ENCODE measurements around the gene GRIN3B.

The GRIN3B gene

DNA sequence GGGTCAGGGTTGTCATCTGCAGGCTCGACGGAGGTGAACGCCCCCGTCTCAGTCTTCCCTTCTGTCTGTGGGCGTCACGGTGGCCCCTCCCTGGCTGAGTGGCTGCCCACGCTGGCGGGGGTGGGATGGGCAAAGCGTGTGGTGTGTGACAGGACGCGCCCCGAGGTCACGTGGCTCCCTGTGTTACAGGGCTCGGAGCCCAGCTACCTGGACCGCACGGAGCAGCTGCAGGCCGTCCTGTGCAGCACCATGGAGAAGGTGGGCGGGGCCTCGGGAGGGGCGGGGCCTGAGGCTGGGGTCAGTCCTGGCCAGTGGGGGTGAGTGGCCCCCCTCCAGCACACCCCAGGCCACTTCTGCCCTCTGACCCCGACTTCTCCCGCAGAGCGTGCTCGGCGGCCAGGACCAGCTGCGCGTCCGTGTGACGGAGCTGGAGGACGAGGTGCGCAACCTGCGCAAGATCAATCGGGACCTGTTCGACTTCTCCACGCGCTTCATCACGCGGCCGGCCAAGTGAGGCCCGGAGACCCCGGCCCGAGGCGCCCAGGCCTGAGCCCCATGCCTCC, 6.3 kb upstream of the GRIN3B start:
- 93% methylated on average over 43 of the region's 43 CpGs for WGBS
- no peak overlapping the region for H3K4me3 ChIP-seq (ENCODE audit: low read length)
- peaks cover 14% of the 10 kb centered on the region for H3K27me3 ChIP-seq (ENCODE audit: insufficient read depth, low read length)
- no peaks in the 10 kb centered on the region; the same call in 1 of the 2 replicates for H3K4me1 ChIP-seq (ENCODE audit: insufficient read depth, low read length)
- H3K9me3 ChIP-seq (ENCODE audit: insufficient read depth, low read depth, low read length), result no peaks in the 10 kb centered on the region
- H3K36me3 ChIP-seq (ENCODE audit: insufficient read depth, low read length), result peaks cover 34% of the 10 kb centered on the region
- H3K9ac ChIP-seq (ENCODE audit: low read depth, low read length), result no peak overlapping the region
- no peak overlapping the region for H3K27ac ChIP-seq (ENCODE audit: low read depth, low read length)

DNA sequence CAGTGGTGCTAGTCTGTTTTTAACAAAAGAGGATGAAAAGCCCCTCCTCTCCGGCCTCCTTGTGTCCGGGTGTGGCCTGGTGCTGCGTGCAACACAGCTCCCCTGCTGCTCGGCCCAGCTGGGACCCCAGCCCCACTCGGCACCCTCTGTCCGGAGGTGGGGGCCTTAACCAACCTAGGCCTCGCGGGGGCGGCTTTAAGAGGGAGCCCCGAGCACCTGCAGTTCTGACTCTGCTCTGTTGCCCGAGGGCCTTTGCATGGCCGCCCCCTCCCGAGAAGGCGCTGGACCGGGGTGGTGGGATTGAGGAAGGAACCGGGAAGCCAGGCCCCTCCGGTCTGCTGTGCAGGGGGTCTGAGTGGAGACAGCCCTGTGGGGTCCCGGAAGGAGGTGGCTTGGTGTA, 5.7 kb upstream of the GRIN3B start:
- 94% methylated on average over 18 of the region's 18 CpGs for WGBS
- no peak overlapping the region for H3K4me3 ChIP-seq (ENCODE audit: low read length)
- no peaks in the 10 kb centered on the region; the same call in 1 of the 2 replicates for H3K4me1 ChIP-seq (ENCODE audit: insufficient read depth, low read length)
- H3K36me3 ChIP-seq (ENCODE audit: insufficient read depth, low read length), result peaks cover 34% of the 10 kb centered on the region
- peaks cover 20% of the 10 kb centered on the region for H3K27me3 ChIP-seq (ENCODE audit: insufficient read depth, low read length)
- H3K27ac ChIP-seq (ENCODE audit: low read depth, low read length), result no peak overlapping the region
- H3K9me3 ChIP-seq (ENCODE audit: insufficient read depth, low read depth, low read length), result no peaks in the 10 kb centered on the region
- no peak overlapping the region for H3K9ac ChIP-seq (ENCODE audit: low read depth, low read length)

DNA sequence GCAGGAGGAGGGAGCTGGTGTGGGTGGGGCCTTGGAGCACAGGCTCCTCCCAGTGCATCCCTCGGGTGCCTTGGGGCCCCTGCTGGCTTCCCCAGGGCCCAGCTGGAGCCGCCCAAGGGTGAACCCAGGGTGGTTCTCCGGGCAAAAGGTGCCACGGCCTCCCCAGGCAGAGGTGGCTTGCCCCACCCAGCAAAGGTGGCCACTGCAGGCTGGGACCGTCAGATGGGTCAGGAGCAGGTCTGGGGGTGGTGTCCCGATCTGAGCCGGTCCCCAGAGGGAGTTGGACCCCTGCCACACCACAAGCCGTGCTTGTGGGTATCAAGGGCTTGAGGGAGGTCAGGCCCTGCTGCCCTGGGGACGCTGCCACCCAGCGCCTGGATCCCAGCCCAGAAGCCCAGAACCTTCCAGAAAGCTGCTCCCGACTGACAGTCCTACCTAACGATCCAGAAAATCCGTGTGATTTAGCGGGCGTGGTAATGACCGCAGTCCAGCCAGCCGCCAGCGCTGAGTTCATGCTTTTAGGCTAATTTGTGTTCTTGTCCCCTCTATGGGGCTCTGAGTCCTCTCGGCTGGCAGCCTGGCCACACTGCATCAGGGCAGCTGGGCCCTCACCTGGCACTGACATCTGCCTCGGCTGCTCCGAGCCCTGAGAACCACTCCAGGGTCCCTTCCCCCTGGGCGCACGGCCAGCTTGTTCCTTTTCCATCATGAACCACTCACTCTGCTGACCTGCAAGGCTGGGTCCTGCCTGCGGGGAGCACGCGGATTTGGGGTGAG, 5.0 kb upstream of the GRIN3B start:
- 92% methylated on average over 26 of the region's 26 CpGs for WGBS
- Histone ChIP-seq H3K27me3 (ENCODE audit: insufficient read depth, low read length) (peaks cover 24% of the 10 kb centered on the region), H3K27ac (ENCODE audit: low read depth, low read length) (no peak overlapping the region)

DNA sequence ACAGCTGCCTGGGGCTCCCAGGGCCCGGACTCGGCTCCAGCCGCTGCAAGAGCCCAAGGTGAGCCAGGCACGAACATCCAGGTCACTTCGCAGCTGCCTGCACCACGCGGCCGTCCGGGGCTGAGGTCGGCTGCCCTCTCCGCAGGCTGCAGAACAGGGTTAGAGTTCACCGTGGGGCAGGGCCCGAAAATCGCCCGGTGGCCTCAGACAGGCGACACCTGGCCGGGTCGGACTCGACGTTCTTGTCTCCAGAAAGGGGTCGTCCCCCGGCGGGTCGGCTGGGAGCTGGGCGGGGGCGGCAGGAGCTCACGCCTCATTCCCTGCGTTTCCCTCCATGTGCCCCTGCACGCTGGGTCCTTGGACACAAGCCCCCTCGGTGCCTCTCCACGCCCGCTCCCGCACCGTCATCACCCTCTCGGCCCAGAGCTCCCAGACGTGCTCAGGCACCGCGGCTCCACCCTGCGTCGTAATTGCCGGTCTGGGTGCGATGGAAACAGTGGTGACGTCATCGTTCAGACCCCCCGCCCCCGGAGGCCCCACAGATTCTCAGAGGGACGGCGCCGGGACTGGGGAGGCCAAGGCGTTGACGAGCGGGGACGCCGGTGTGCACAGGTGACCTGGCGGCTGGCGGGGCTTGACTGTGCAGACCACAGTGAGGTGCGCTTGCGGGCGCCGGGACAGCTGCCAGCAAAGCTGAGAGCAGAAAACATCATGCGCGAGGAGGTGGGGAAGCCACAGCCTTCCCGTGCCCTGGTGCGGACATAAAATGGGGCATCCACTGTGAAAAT, 4.0 kb upstream of the GRIN3B start:
- H3K4me3 ChIP-seq (ENCODE audit: low read length), result peak overlapping the region; percentile 6; the same call in 1 of the 2 replicates
- peaks cover 33% of the 10 kb centered on the region for H3K27me3 ChIP-seq (ENCODE audit: insufficient read depth, low read length)
- no peak overlapping the region for H3K27ac ChIP-seq (ENCODE audit: low read depth, low read length)
- WGBS, result 33% methylated on average over 64 of the region's 64 CpGs
- H3K9me3 ChIP-seq (ENCODE audit: insufficient read depth, low read depth, low read length), result no peaks in the 10 kb centered on the region
- H3K9ac ChIP-seq (ENCODE audit: low read depth, low read length), result no peak overlapping the region
- no peaks in the 10 kb centered on the region for H3K4me1 ChIP-seq (ENCODE audit: insufficient read depth, low read length)
- peaks cover 19% of the 10 kb centered on the region for H3K36me3 ChIP-seq (ENCODE audit: insufficient read depth, low read length)

More for the DNA sequence above, 5.0 kb upstream of the GRIN3B start:
- no peak overlapping the region for H3K4me3 ChIP-seq (ENCODE audit: low read length)
- peaks cover 29% of the 10 kb centered on the region for H3K36me3 ChIP-seq (ENCODE audit: insufficient read depth, low read length)
- no peaks in the 10 kb centered on the region; the same call in 1 of the 2 replicates for H3K4me1 ChIP-seq (ENCODE audit: insufficient read depth, low read length)
- H3K9ac ChIP-seq (ENCODE audit: low read depth, low read length), result no peak overlapping the region
- H3K9me3 ChIP-seq (ENCODE audit: insufficient read depth, low read depth, low read length), result no peaks in the 10 kb centered on the region

DNA sequence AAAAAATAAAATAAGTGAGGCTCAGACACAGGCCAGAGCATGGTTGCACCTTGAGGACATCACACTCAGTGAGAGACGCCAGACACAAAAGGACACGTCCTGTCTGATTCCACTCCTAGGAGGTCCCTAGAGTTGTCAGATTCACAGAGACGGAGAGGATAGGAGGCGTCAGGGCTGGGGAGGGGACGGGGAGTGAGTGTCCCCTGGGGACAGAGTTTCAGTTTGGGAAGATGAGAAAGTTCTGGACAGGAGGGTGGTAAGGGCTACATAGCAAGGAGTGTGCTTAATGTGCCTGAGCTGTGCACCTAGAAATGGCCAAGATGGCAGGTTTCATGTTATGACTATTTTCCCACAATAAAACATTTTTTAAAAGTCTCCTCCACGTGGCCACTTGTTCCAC, 2.2 kb upstream of the GRIN3B start:
- Histone ChIP-seq H3K27ac (ENCODE audit: low read depth, low read length) (no peak overlapping the region), H3K4me3 (ENCODE audit: low read length) (no peak overlapping the region), H3K4me1 (ENCODE audit: insufficient read depth, low read length) (no peaks in the 10 kb centered on the region), H3K9ac (ENCODE audit: low read depth, low read length) (no peak overlapping the region), H3K36me3 (ENCODE audit: insufficient read depth, low read length) (peaks cover 10% of the 10 kb centered on the region; the same call in 1 of the 2 replicates), H3K27me3 (ENCODE audit: insufficient read depth, low read length) (peaks cover 37% of the 10 kb centered on the region), H3K9me3 (ENCODE audit: insufficient read depth, low read depth, low read length) (no peaks in the 10 kb centered on the region)
- WGBS, result 59% methylated on average over 6 of the region's 6 CpGs

DNA sequence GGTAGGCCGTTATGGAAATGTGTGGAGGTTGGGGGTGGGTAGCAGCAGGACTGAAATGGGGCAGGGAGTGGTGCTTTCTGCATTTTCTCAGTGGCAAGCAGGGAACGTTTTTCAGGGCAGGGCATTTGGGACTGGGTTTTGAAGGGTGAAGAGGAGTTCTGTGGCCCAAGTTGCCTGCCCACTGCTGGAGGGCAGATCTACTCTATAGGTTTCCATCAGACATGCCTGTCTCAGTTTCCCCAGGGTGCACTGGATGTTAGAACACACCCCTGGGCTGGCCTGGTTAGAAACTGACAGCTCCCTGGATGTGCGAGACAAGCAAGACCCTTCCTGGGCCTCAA, 870 bp upstream of the GRIN3B start:
- H3K9me3 ChIP-seq (ENCODE audit: insufficient read depth, low read depth, low read length), result no peaks in the 10 kb centered on the region
- H3K27me3 ChIP-seq (ENCODE audit: insufficient read depth, low read length), result peaks cover 37% of the 10 kb centered on the region
- H3K9ac ChIP-seq (ENCODE audit: low read depth, low read length), result no peak overlapping the region
- 65% methylated on average over 3 of the region's 3 CpGs for WGBS
- H3K4me3 ChIP-seq (ENCODE audit: low read length), result no peak overlapping the region
- H3K4me1 ChIP-seq (ENCODE audit: insufficient read depth, low read length), result no peaks in the 10 kb centered on the region
- no peak overlapping the region for H3K27ac ChIP-seq (ENCODE audit: low read depth, low read length)
- H3K36me3 ChIP-seq (ENCODE audit: insufficient read depth, low read length), result peaks cover 2% of the 10 kb centered on the region; the same call in 1 of the 2 replicates

DNA sequence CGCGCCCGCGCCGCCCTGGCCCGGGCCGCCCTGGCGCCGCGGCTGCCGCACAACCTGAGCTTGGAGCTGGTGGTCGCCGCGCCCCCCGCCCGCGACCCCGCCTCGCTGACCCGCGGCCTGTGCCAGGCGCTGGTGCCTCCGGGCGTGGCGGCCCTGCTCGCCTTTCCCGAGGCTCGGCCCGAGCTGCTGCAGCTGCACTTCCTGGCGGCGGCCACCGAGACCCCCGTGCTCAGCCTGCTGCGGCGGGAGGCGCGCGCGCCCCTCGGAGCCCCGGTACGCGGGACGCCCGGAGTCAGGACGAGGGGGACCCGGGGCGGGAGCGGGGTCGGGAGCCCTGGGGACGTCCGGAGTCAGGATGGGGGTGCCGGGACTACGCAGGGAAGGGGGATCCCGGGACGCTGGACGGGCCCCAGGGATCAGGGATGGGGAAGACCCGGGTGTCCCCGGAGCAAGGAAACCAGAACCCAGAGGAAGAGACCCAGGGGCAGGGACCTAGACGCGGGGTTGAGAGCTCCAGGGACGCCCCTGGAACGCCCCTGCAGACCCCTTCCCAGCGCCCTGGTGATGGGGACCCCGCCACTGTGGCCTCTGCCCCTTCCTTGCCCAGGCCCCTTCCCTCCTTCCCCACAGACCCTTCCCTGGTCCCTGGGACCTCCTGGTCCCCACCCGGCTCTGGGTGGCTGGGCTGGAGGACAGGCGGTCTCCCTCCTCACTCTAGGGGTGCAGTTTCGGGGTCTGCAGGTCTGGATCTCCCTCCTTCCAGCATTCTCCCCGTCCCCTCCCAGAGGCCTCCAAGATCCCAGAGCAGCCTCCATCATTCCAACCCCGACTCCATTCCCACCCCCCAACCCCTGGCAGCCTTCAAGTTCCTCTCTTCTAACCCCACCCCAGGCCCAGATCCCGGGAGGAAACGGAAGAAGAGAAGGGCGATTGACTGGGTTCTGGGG, 645 bp downstream of the GRIN3B start:
- 9% methylated on average over 73 of the region's 73 CpGs for WGBS
- peak overlapping the region; percentile 42 for H3K4me3 ChIP-seq (ENCODE audit: low read length)

DNA sequence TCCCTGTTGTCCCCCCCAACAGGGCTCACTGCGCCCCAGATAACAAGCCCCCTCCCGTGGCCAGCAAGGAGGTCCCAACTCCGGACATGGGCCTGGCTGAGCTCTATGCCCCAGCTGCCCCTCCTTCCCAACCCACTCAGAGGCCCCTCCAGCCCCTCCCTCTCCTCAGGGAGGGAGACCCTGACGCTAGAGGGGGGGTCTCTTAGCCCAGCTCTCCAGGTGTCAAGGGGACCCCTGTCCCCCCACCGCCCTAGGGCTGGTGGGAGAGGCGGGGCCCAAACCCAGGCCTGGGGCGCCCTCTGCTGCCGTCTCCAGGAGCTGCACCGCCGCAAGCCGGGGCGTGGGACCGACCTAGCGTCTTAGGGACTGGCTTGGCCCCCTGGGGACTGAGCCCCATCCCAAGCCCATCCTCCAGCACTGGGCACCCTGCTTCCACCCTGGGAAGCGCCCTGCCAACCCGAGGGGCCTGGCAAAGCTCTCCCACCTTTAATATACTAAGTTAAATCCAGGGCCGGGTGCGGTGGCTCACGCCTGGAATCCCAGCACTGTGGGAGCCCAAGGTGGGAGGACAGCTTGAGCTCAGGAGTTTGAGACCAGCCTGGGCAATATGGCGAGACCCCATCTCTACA, 1.4 kb downstream of the GRIN3B start:
- H3K4me1 ChIP-seq (ENCODE audit: insufficient read depth, low read length), result no peaks in the 10 kb centered on the region
- H3K9ac ChIP-seq (ENCODE audit: low read depth, low read length), result no peak overlapping the region
- H3K36me3 ChIP-seq (ENCODE audit: insufficient read depth, low read length), result no peaks in the 10 kb centered on the region
- 16% methylated on average over 19 of the region's 20 CpGs for WGBS
- H3K9me3 ChIP-seq (ENCODE audit: insufficient read depth, low read depth, low read length), result no peaks in the 10 kb centered on the region
- H3K27ac ChIP-seq (ENCODE audit: low read depth, low read length), result no peak overlapping the region
- peaks cover 37% of the 10 kb centered on the region for H3K27me3 ChIP-seq (ENCODE audit: insufficient read depth, low read length)
- H3K4me3 ChIP-seq (ENCODE audit: low read length), result no peak overlapping the region

More for the DNA sequence above, 645 bp downstream of the GRIN3B start:
- Histone ChIP-seq H3K27me3 (ENCODE audit: insufficient read depth, low read length) (peaks cover 37% of the 10 kb centered on the region), H3K9ac (ENCODE audit: low read depth, low read length) (no peak overlapping the region), H3K27ac (ENCODE audit: low read depth, low read length) (no peak overlapping the region), H3K4me1 (ENCODE audit: insufficient read depth, low read length) (no peaks in the 10 kb centered on the region), H3K36me3 (ENCODE audit: insufficient read depth, low read length) (no peaks in the 10 kb centered on the region), H3K9me3 (ENCODE audit: insufficient read depth, low read depth, low read length) (no peaks in the 10 kb centered on the region)

DNA sequence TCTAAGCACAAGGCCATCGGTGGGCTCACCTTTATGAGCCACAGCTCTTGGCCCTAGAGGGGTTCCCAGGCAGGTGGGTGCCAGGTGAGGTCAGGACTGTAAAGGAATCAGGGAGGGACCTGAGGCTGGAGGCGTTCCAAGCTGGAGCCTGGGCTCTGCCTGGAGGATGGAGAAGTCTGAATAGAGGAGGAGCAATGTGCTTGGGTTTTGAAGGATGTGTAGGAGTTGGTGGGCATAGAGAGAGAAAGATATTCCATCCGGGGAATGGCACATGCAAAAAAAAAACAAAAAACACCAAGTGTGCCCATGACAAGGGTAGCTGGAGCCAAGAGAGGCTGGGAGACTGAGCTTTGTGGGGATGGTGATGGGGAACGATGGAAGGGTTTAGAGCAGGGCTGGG, 2.4 kb downstream of the GRIN3B start:
- H3K9ac ChIP-seq (ENCODE audit: low read depth, low read length), result no peak overlapping the region
- no peaks in the 10 kb centered on the region for H3K9me3 ChIP-seq (ENCODE audit: insufficient read depth, low read depth, low read length)
- no peaks in the 10 kb centered on the region for H3K36me3 ChIP-seq (ENCODE audit: insufficient read depth, low read length)
- 78% methylated on average over 4 of the region's 4 CpGs for WGBS
- H3K27ac ChIP-seq (ENCODE audit: low read depth, low read length), result no peak overlapping the region
- no peak overlapping the region for H3K4me3 ChIP-seq (ENCODE audit: low read length)
- no peaks in the 10 kb centered on the region for H3K4me1 ChIP-seq (ENCODE audit: insufficient read depth, low read length)
- peaks cover 36% of the 10 kb centered on the region for H3K27me3 ChIP-seq (ENCODE audit: insufficient read depth, low read length)

DNA sequence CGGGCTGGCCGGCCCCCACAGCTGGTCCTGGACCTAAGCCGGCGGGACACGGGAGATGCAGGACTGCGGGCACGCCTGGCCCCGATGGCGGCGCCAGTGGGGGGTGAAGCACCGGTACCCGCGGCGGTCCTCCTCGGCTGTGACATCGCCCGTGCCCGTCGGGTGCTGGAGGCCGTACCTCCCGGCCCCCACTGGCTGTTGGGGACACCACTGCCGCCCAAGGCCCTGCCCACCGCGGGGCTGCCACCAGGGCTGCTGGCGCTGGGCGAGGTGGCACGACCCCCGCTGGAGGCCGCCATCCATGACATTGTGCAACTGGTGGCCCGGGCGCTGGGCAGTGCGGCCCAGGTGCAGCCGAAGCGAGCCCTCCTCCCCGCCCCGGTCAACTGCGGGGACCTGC, 3.1 kb downstream of the GRIN3B start:
- Histone ChIP-seq H3K4me3 (ENCODE audit: low read length) (no peak overlapping the region), H3K27me3 (ENCODE audit: insufficient read depth, low read length) (peaks cover 29% of the 10 kb centered on the region)
- WGBS, result 93% methylated on average over 37 of the region's 37 CpGs

More for the DNA sequence above, 3.1 kb downstream of the GRIN3B start:
- no peak overlapping the region for H3K27ac ChIP-seq (ENCODE audit: low read depth, low read length)
- H3K4me1 ChIP-seq (ENCODE audit: insufficient read depth, low read length), result no peaks in the 10 kb centered on the region
- H3K9ac ChIP-seq (ENCODE audit: low read depth, low read length), result no peak overlapping the region
- no peaks in the 10 kb centered on the region for H3K9me3 ChIP-seq (ENCODE audit: insufficient read depth, low read depth, low read length)
- H3K36me3 ChIP-seq (ENCODE audit: insufficient read depth, low read length), result no peaks in the 10 kb centered on the region

Data from HUES64 (cell line).